BE2C (cell line): ENCODE results near the gene FREM2.

ENCODE experiments used
- DNase-seq: peaks from one replicate; pipeline ENCODE4 v3.0.0-alpha.2; 2020
- H3K27me3 ChIP-seq: fragments of 250-450 bp; sonication (Bioruptor Pico); 2 replicates; pipeline ENCODE4 v1.5.1; 2020; ENCODE audit warnings: mild to moderate bottlenecking
- H3K36me3 ChIP-seq: fragments of 250-450 bp; sonication (Bioruptor Pico); 2 replicates; pipeline ENCODE4 v1.5.1; 2020; ENCODE audit warnings: mild to moderate bottlenecking
- H3K4me1 ChIP-seq: fragments of 250-450 bp; sonication (Bioruptor Pico); 2 replicates; pipeline ENCODE4 v1.5.1; 2020
- H3K4me3 ChIP-seq: 2 replicates; pipeline ENCODE4 v1.5.1; 2011; ENCODE audit warnings: low read depth, low read length
- H3K9me3 ChIP-seq: fragments of 250-450 bp; sonication (Bioruptor Pico); 2 replicates; pipeline ENCODE4 v1.5.1; 2020
- TF ChIP-seq, protein P1 (sequence below): IDR thresholded peaks from 2 replicates; pipeline ENCODE4 v1.5.1; 2012; ENCODE audit warnings: mild to moderate bottlenecking, low read depth, low read length

FREM2 gene

DNA sequence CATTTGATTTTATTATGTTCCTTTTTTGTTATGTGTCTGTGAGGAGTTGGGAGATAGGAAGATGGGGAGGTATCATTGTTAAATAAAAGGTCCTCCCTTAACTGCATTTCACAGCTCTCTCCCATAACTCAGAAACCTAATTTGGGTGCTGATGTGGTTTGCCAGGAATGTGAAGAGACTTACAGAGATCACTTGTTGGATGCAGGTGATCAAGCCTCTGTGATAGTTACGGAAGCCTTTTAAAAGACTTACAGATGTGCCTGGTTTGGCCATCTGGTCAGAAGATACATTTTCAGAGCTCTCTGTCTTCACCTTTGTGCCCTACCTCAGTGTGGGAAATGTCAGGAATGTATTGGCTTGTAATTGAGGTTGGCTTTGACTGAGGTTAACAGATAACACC is 157.7 kb downstream of the FREM2 start:
- DNase-seq: no peak

DNA sequence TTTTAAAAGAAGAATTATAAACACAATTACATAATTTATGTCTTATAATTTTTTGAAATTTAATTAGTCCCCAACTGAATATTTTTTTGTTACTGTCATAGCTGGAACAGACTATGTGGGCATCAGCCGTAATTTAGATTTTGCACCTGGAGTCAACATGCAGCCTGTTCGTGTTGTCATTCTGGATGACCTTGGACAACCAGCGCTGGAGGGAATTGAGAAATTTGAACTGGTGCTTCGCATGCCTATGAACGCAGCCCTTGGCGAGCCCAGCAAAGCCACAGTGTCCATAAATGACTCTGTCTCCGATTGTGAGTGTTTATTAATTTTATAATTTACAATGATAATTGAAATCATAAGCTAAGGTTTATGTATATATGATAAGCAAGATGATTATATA is 161.5 kb downstream of the FREM2 start:
- Histone ChIP-seq H3K27me3 (no peaks in the 10 kb centered on the region), H3K4me3 (no peak overlapping the region)
- TF ChIP-seq, protein P1, sequence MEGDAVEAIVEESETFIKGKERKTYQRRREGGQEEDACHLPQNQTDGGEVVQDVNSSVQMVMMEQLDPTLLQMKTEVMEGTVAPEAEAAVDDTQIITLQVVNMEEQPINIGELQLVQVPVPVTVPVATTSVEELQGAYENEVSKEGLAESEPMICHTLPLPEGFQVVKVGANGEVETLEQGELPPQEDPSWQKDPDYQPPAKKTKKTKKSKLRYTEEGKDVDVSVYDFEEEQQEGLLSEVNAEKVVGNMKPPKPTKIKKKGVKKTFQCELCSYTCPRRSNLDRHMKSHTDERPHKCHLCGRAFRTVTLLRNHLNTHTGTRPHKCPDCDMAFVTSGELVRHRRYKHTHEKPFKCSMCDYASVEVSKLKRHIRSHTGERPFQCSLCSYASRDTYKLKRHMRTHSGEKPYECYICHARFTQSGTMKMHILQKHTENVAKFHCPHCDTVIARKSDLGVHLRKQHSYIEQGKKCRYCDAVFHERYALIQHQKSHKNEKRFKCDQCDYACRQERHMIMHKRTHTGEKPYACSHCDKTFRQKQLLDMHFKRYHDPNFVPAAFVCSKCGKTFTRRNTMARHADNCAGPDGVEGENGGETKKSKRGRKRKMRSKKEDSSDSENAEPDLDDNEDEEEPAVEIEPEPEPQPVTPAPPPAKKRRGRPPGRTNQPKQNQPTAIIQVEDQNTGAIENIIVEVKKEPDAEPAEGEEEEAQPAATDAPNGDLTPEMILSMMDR: no peak

More for the DNA sequence above, 157.7 kb downstream of the FREM2 start:
- H3K4me1 ChIP-seq: no peaks in the 10 kb centered on the region
- TF ChIP-seq, protein P1: no peak
- H3K27me3 ChIP-seq: no peaks in the 10 kb centered on the region
- no peaks in the 10 kb centered on the region for H3K9me3 ChIP-seq
- no peak overlapping the region for H3K4me3 ChIP-seq
- no peaks in the 10 kb centered on the region for H3K36me3 ChIP-seq

DNA sequence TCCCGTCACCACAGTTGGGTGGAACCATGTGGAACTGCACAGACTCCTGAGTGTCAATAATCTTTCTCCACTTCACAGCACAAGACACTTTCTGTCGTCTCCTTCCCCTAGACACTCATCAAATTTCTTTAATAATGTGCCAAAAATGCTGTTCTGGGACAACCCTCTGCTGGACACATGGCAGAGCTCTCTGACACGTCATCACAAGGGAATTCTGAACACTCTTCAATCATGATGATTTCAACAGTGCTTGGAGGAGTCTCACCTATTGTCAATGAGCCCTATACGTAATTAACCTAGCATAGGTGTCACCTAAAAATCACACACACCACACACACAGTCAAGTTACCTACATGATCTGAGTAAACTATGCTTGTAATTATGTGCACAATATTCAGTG is 162.4 kb downstream of the FREM2 start:
- no peaks in the 10 kb centered on the region for H3K9me3 ChIP-seq
- H3K36me3 ChIP-seq: no peaks in the 10 kb centered on the region
- TF ChIP-seq, protein P1: no peak
- no peak overlapping the region for H3K4me3 ChIP-seq
- DNase-seq: no peak
- no peaks in the 10 kb centered on the region for H3K4me1 ChIP-seq
- H3K27me3 ChIP-seq: no peaks in the 10 kb centered on the region

More for the DNA sequence above, 161.5 kb downstream of the FREM2 start:
- Histone ChIP-seq H3K36me3 (no peaks in the 10 kb centered on the region), H3K9me3 (no peaks in the 10 kb centered on the region), H3K4me1 (no peaks in the 10 kb centered on the region)
- no peak for DNase-seq

DNA sequence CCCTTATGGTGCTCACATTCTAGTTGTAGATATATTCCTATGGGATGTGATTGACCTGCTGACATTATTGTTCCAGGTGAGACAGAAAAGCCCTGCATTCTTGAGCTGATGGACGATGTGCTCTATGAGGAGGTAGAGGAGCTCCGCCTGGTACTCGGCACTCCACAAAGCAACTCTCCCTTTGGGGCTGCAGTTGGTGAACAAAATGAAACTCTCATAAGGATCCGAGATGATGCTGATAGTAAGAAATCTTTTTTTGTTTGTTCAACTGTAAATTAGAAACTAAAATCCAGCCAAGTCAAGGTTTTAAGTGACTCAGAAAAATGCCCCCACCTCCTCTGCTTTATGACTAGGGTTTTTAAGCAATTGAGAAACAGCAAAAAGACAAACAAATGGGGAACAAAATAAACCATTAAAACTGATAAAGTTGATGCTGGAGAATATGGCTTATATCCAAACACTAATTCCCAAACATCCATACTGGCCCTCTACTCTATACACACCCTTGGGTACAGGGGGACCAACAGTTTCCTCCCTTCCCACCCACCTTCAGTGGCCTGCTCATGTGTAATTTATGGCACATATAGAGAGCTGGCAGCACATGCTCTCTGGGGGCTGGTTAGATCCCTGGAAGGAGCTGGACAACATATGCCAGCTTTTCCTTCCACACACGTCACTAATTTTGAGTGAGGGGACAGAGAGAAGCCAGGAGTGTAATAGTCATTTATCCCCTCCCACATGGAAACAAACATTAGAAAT is 164.2 kb downstream of the FREM2 start:
- Histone ChIP-seq H3K36me3 (no peaks in the 10 kb centered on the region), H3K27me3 (no peaks in the 10 kb centered on the region), H3K4me1 (no peaks in the 10 kb centered on the region), H3K9me3 (no peaks in the 10 kb centered on the region), H3K4me3 (no peak overlapping the region)
- no peak for DNase-seq
- TF ChIP-seq, protein P1: no peak

DNA sequence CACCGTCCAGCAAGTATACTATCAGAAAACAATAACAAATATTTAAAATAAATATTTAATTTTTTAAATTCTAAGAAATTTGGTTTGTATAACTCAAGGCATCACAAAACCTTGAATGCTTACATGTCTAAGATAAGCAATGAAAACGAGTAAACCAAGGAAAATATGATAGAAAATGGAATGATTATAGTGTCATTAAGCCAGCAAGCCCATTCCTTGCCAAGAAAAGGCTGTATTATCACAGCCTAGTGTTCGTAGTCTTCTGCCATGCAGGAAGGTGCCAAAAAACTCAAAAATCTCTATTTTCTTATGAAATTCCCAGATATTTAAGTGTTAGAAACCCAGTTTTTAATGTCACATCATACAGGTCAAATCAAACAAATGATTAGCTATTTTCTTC is 167.3 kb downstream of the FREM2 start:
- Histone ChIP-seq H3K27me3 (no peaks in the 10 kb centered on the region), H3K9me3 (no peaks in the 10 kb centered on the region), H3K4me1 (no peaks in the 10 kb centered on the region), H3K36me3 (no peaks in the 10 kb centered on the region), H3K4me3 (no peak overlapping the region)
- TF ChIP-seq, protein P1: no peak
- no peak for DNase-seq

DNA sequence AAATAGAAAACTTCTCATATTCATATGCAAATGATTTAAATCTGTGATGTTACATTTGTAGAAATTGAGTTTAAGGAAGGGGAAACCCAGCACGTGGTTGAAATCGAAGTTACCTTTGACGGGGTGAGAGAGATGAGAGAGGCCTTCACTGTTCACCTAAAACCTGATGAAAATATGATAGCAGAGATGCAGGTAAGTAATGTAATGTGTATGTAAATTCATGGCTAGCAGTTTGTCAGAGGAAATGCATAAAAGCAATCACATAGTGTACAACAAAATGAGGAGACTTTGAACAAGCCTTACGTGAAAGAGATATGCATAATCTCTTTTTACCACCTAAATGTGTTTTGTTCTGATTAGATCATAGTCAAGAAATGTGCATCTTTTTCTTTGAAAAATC is 169.2 kb downstream of the FREM2 start:
- H3K36me3 ChIP-seq: no peaks in the 10 kb centered on the region
- no peaks in the 10 kb centered on the region for H3K9me3 ChIP-seq
- DNase-seq: no peak
- H3K4me1 ChIP-seq: no peaks in the 10 kb centered on the region
- no peaks in the 10 kb centered on the region for H3K27me3 ChIP-seq
- TF ChIP-seq, protein P1: no peak
- no peak overlapping the region for H3K4me3 ChIP-seq
